LoVo (cell line): ENCODE results near the gene CETN2.
A peak's percentile ranks its signal among the peaks of the same experiment; 100 is the strongest.
"Not testable (repeated sequence)": the region's sequence is repeated elsewhere in the genome, so short reads cannot be mapped to it uniquely, and the experiment has no call there.

Source experiments
- DNase-seq: peaks from one replicate; pipeline ENCODE4 v3.0.0-alpha.2; 2016; ENCODE audit warnings: low spot score

The CETN2 gene

DNA sequence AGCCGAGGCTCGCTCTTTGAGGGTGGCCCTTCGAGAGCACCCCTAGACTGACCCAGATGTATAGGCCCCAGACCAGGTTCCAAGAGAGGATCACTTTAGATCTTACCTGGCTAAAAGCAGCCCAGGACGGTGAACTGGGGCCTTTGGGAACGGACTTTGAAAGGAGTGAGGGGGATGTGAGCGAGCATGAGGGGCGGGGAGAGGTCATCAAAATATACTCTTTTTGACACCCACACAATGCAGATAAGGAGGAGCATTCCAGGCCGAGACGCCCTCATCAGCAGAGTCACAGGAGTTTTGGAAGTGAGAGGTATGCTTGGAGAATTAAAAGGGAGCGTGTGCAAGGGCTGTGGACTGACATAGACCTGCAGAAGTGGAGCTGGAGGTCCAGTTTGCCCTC lies 834 bp upstream of the CETN2 start:
- DNase-seq, result no peak

DNA sequence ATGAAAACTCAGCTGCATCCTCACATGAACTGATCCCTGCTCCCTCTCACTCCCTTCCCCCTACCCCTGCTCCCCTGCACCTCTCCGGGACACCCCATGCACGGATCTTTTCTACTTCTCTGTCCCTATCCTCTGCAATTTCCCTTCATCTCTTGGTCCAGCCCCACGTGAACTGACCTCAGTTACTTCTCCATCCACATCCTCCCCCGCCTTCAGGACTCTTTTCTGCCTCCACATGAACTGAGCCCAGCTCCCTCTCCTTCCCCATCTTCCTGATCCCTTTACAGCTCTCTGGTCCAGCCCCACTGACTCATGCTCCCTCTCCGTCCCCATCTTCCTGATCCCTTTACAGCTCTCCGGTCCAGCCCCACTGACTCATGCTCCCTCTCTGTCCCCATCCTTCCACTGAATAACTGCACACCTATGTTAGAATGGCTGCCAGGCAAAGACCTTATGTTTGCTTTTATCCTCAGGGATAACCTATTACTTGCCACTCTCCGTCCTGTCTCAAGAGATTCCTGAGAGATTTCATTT lies 5.6 kb downstream of the CETN2 start:
- no peak for DNase-seq

DNA sequence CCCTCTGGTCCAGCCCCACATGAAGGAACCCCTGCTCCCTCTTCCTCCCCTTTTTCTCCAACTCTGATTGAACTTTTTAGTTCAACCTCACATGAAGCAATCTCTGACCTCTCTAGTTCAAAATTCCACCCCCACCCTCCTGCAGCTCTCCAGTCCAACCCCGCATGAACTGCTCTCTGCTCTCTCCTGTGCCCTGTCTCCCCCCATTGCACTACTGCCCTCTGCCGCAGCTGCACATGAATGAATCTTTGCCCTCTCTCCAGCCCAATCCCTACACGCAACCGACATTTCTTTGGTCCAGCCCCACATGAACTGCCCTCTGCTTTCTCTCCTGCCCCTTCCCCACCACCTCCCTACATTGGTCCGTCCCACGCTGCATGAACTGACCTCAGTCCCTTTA lies 6.9 kb downstream of the CETN2 start:
- DNase-seq, result no peak

DNA sequence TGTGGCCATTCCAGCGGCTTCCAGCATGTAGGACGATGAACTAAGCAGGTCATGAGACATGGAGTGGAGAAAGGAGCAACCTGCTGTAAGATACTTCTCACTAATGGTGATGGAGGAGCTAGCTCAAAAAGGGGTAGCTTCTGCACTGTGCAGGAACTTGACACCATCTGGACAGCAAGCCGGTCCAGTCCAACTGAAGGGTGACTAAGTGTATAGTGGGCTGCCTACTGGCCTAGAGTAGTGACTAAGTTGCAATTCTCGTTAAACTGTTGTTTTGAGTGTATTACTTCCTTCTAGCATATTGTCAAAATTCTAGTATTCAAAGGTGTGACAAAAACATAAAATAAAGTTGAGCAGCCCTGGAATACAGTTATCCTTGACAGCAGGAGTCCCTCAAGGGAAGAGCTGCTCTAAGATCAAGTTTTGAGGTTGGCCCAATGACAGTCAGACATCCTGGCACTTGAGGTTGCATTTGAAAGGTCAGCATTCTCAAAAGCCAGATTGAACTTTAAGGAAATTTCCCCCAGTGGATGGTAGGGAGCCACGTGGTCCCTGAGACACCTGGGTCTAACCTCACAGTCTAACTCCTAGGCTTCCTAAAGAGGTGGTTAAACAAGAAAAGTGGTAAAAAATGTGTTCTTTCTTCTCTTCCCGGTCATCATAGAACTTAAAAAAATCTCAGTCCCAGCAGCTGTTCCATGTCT lies 8.0 kb downstream of the CETN2 start:
- DNase-seq, result no peak

DNA sequence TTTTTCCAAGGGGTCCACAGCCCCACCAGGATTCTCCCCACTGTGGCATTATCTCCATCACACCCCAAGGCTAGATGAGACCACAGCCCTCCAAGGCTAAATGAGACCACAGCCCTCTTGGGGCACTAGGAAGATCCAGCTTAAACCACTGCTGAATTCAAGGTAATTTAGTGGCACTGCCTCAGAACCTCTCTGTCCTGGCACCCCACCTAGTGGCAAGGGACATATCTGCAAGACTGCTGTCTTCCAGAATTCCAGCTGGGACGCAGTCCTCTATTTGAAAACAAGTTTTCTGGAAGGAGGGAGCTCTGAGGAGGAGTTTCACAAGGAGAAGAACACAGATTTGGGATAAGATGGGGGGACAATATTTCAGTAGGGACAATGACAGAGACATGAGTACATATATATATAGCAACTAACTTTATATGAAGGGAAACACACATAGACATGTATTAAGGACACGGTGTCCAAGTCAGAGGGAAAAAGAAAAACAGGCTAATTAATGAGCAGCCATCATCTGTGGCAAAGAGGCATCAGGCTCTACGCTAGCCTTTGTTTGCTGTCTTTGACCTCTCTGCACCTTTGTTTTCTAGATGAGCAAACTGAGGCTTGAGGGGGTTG lies 9.3 kb downstream of the CETN2 start:
- peak; percentile 33 for DNase-seq

DNA sequence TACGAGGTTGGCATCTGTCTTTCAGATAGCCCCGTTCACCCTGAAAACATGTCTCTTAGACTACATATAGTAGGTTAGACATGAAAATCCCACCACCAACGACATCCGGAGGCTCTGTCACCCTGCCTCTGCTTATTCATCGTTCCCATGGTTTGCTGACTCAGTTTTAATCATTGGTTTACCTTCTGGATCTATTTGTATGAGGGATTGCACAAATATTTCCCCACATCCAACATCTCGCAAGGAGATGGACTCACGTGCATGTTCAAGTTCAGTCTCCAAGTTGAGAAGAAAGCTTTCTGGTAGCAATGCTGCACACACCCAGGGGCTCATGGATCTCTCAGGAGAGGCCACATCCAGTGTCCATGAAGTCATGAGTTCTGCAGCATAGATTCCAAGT lies 10.8 kb downstream of the CETN2 start:
- DNase-seq, result no peak

DNA sequence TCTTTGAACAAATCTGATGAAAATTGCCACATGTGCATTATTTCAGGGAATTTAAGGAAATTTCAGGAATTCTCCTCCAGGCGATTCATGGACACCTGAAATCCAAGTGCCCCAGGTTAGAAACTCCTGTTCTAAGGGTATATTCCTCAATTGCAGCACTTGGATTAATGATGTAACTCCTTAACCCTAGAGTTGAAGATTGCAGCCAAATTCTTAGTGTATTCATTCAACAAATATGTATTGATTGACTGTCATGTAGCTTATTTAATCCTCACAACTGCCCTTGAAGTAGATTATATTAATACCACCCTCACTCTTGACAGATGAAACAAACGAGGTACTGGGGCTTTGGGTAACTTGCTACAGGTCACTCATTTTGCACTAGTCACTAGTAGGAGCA lies 11.3 kb downstream of the CETN2 start:
- no peak for DNase-seq

DNA sequence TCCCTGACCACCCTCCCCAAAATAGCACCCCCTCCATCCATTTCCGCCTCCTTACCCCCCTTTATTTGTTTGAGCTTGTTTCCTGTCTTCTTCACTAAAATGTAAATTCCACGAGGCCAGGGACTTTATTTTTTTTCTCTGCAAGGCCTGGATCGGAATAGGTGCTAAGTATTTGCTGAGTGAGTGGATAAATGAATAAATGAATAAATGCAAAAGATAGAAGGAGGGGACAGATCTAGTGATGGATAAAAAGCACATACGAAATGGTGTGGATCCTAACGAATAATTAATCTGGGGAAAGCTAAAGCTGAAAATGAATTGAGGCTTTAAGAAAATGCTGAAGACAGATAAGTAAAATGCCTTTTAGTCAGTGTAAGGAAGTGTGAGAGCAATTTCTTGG lies 12.2 kb downstream of the CETN2 start:
- DNase-seq, result no peak

DNA sequence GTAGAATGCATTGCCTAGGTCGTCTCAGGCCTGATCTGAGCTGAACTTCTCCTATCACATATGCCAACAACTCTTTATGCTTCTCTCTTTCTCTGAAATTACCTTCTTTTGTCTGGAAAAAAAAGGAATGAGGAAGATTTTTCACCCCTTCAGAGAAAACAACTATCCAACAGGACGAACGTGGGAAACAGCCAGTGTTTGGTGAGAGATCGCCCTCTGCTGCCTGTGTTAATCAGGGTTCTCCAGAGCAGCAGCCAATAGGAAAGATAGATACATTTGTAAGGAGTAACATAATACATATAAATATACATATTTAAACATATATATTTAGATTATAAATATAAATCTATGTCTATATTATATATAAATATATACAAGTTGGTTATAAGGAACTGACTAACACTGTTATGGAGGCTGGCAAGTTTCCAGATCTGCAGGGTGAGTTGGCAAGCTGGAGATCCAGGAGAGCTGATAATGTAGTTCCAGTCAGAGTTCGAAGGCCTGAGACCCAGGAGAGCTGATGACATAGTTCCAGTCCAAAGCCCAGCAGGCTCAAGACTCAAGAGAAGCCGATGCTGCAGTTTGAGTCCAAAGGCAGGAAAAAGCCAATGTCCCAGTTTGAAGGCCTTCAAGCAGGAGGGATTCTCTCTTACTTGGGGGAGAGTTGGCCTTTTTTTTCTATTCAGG lies 13.3 kb downstream of the CETN2 start:
- DNase-seq, result peak; percentile 6

DNA sequence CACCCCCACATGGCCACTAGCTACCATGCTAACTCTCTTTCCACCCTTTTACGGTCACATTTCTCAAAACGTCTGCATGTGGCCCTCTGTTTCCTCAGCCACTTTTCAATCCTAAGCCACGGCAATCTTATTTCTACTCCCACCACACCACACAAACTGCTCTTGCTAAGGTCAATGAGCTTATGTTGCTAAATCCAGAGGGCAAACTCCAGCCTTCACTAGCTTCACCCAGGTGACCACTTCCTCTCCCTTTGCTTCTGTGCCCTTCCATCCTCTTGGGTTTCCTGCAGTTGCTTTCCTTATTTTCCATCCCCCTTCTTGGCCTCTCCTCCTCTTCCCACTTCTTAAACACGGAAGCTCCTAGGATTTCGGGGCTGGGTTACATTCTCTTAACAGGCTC lies 16.5 kb downstream of the CETN2 start:
- DNase-seq, result no peak

DNA sequence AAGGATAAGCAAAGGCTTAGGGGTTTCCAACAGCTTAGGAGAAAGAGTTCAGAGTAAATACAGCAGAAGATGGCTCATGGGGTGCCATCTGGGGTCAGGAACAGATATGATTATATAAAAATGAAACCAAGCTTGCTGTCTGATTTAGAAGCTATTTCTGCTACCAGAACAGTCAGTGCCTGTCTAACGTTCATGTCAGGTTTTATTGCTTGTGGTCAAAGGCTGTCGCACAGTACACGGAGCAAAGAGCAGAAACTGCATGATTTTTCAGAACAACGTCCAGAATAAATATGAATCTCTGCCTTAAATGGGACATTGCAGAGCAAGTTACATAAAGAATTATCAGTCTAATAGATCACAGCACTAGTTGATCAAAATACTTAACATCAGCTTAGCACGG lies 17.4 kb downstream of the CETN2 start:
- DNase-seq, result no peak

DNA sequence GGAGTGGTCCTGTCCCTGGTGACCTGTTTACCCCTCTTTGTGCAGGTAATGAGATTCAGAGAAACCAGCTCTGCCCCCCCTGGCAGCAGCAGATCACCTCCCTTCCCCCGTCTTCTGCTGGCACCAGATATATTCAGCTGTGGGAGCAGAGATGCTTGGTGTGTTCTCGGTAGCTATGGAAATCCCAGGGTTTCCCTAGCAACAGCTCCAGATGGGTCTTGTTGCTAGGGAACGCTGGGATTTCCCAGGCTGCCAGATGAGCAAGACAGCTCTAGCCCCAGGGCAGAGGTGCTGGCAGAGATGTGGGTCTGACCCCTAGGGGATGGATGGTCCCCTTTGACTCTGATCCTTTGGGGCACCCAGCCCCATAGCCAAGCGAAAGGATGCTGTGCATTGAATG lies 20.2 kb downstream of the CETN2 start:
- DNase-seq, result no peak

DNA sequence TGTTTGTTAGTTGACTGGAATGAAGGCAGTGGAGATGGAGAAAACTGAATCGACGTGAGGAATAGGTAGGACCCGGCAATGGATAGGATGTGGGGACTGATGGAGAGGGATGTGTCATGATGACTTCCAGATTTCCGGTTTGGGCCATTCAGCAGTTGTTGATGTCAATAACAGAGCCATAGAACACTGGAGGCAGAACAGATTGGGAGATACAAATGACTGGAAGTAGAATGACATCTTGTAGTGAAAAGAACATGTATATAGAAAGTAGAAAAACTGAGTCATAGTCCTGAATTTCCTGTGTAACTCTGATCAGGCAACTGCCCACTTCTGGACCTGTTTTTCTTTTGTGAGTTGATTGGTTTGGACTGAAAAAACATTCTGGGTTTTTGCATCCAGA lies 24.5 kb downstream of the CETN2 start:
- no peak for DNase-seq

DNA sequence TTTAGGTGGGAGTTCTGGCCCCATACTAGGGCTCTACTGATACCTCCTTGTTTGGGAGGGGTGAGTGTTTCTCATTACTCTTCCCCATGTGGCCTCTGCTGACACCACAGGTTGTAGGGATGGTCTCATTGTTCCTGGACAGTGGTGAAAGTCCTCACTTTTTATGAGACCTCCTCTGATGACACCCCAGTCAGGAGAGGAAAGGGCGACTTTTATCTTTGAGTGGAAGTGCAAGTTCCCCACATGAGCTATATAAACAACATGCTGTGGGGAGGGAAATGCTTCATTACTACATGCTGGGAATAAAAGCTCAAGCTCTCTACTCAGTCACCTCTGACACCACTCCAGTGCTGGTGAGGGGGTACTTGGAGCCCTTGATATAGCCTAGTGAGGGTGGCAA lies 31.6 kb downstream of the CETN2 start:
- DNase-seq, result no peak

DNA sequence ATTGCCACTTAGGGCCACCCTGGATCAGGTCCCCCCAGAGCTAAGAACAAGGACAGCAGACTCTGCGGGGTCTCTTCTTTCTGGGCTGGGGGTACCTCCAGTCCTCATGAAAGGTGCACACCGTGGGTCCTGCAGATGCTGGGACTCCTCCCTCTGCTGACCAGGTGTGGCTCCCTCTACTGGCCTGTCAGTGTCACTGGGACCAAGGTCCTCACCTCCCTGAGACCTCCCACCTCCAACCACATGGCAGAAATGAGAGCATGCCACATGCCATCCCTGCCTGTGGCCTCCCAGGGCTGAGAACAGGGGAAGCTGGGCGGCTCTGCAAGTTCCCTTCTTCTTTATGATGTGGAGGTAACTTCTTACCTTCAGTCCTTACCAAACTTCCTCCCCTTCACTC lies 43.5 kb downstream of the CETN2 start:
- not testable (repeated sequence) for DNase-seq
